Measurements from ENCODE around the gene MYZAP.

The MYZAP gene

GRCh38 chr15:57635300-57635909 lies 43.7 kb downstream of the MYZAP start:
- H3K27me3 ChIP-seq (ENCODE audit: insufficient read depth, poor library complexity, severe bottlenecking): no peaks in the 10 kb centered on the region
- DNase-seq (ENCODE audit: low read depth in 1 of 2, low spot score in 1 of 2): no peak
- H3K27ac ChIP-seq (replicated peaks): no peak overlapping the region
- TF ChIP-seq CTCF (IDR thresholded peaks at IDR 0.05; ENCODE audit: insufficient read depth, low read length) (no peak), SPI1 (IDR thresholded peaks at IDR 0.05; ENCODE audit: borderline replicate concordance, low read depth) (no peak), POLR2AphosphoS5 (IDR thresholded peaks at IDR 0.05; ENCODE audit: low read depth) (no peak), GABPA (IDR thresholded peaks at IDR 0.05; ENCODE audit: low read depth) (no peak), REST (IDR thresholded peaks at IDR 0.05; ENCODE audit: insufficient replicate concordance, low read depth) (no peak)
- no peak overlapping the region for H3K4me3 ChIP-seq (replicated peaks; ENCODE audit: insufficient read depth, low read length)

- H3K27ac ChIP-seq (replicated peaks): no peak overlapping the region
- no peaks in the 10 kb centered on the region for H3K27me3 ChIP-seq (ENCODE audit: insufficient read depth, poor library complexity, severe bottlenecking)
- H3K4me3 ChIP-seq (replicated peaks; ENCODE audit: insufficient read depth, low read length): no peak overlapping the region
- TF ChIP-seq POLR2AphosphoS5 (IDR thresholded peaks at IDR 0.05; ENCODE audit: low read depth) (no peak), CTCF (IDR thresholded peaks at IDR 0.05; ENCODE audit: insufficient read depth, low read length) (no peak), REST (IDR thresholded peaks at IDR 0.05; ENCODE audit: insufficient replicate concordance, low read depth) (no peak), GABPA (IDR thresholded peaks at IDR 0.05; ENCODE audit: low read depth) (no peak)
- DNase-seq (ENCODE audit: low read depth in 1 of 2, low spot score in 1 of 2): no peak
Observed at GRCh38 chr15:57637846-57638245, 46.1 kb downstream of the MYZAP start.

- Histone ChIP-seq H3K27me3 (ENCODE audit: insufficient read depth, poor library complexity, severe bottlenecking) (peaks cover 2% of the 10 kb centered on the region), H3K4me3 (replicated peaks; ENCODE audit: insufficient read depth, low read length) (no peak overlapping the region), H3K27ac (replicated peaks) (no peak overlapping the region)
- DNase-seq (ENCODE audit: low read depth in 1 of 2, low spot score in 1 of 2): no peak
- no peak for TF ChIP-seq POLR2AphosphoS5 (IDR thresholded peaks at IDR 0.05; ENCODE audit: low read depth)
- no peak for TF ChIP-seq SPI1 (IDR thresholded peaks at IDR 0.05; ENCODE audit: borderline replicate concordance, low read depth)
- no peak for TF ChIP-seq GABPA (IDR thresholded peaks at IDR 0.05; ENCODE audit: low read depth)
- TF ChIP-seq CTCF (IDR thresholded peaks at IDR 0.05; ENCODE audit: insufficient read depth, low read length): no peak
- TF ChIP-seq REST (IDR thresholded peaks at IDR 0.05; ENCODE audit: insufficient replicate concordance, low read depth): no peak
Observed at GRCh38 chr15:57639306-57639705, 47.6 kb downstream of the MYZAP start.

All from HL-60 (cell line).